ENCODE measurements around the gene MRPL48.

DNA sequence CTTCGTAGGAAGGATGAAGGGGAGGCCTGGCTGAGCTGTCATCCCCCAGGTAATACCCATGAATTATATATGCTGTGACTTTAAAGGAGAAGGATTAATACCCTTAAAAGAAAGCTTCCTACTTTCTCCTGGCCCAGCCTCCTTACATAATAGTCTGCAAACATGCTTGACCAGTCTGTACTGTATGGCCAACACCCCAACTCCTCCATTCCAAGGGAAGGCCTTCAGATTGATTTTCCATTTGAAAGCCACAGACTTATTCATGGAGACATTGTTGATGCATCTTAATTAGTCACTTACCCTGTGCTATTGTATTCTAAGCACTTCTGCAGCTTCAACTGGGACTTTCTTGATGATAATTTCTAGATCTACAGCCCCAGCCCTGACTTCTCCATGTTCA, 91.1 kb downstream of the MRPL48 start:
- TF ChIP-seq EP300 (IDR thresholded peaks at IDR 0.05; ENCODE audit: borderline replicate concordance in 1 of 2, low read depth in 2 of 2, low read length in 2 of 2) (no peak), POLR2A (IDR thresholded peaks at IDR 0.05; ENCODE audit: control extremely low read depth in 1 of 2, low read depth in 2 of 2, low read length in 2 of 2) (no peak), RNF2 (IDR thresholded peaks at IDR 0.05; ENCODE audit: borderline replicate concordance, low read depth, low read length, missing control alignments, poor library complexity, severe bottlenecking) (no peak), MAX (IDR thresholded peaks at IDR 0.05) (no peak), CREB1 (IDR thresholded peaks at IDR 0.05) (no peak), SRF (IDR thresholded peaks at IDR 0.05; ENCODE audit: low read depth, low read length) (no peak), CTCF (IDR thresholded peaks at IDR 0.05; ENCODE audit: control extremely low read depth in 1 of 3, insufficient read depth in 1 of 3, low read depth in 1 of 3, low read length in 3 of 3) (no peak), BACH1 (IDR thresholded peaks at IDR 0.05; ENCODE audit: low read length) (no peak), POLR2AphosphoS5 (IDR thresholded peaks at IDR 0.05; ENCODE audit: low read depth, low read length) (no peak), NANOG (IDR thresholded peaks at IDR 0.05; ENCODE audit: insufficient read depth, low read depth, low read length, poor library complexity, severe bottlenecking) (no peak), RAD21 (IDR thresholded peaks at IDR 0.05 in 1 of 2, conservative IDR thresholded peaks at IDR 0.05 in 1 of 2; ENCODE audit: low read depth in 2 of 2, low read length in 2 of 2) (no peak), JUN (IDR thresholded peaks at IDR 0.05; ENCODE audit: low read depth, low read length) (no peak), CEBPB (IDR thresholded peaks at IDR 0.05; ENCODE audit: low read depth, low read length) (no peak)
- TF ChIP-seq, protein P1, sequence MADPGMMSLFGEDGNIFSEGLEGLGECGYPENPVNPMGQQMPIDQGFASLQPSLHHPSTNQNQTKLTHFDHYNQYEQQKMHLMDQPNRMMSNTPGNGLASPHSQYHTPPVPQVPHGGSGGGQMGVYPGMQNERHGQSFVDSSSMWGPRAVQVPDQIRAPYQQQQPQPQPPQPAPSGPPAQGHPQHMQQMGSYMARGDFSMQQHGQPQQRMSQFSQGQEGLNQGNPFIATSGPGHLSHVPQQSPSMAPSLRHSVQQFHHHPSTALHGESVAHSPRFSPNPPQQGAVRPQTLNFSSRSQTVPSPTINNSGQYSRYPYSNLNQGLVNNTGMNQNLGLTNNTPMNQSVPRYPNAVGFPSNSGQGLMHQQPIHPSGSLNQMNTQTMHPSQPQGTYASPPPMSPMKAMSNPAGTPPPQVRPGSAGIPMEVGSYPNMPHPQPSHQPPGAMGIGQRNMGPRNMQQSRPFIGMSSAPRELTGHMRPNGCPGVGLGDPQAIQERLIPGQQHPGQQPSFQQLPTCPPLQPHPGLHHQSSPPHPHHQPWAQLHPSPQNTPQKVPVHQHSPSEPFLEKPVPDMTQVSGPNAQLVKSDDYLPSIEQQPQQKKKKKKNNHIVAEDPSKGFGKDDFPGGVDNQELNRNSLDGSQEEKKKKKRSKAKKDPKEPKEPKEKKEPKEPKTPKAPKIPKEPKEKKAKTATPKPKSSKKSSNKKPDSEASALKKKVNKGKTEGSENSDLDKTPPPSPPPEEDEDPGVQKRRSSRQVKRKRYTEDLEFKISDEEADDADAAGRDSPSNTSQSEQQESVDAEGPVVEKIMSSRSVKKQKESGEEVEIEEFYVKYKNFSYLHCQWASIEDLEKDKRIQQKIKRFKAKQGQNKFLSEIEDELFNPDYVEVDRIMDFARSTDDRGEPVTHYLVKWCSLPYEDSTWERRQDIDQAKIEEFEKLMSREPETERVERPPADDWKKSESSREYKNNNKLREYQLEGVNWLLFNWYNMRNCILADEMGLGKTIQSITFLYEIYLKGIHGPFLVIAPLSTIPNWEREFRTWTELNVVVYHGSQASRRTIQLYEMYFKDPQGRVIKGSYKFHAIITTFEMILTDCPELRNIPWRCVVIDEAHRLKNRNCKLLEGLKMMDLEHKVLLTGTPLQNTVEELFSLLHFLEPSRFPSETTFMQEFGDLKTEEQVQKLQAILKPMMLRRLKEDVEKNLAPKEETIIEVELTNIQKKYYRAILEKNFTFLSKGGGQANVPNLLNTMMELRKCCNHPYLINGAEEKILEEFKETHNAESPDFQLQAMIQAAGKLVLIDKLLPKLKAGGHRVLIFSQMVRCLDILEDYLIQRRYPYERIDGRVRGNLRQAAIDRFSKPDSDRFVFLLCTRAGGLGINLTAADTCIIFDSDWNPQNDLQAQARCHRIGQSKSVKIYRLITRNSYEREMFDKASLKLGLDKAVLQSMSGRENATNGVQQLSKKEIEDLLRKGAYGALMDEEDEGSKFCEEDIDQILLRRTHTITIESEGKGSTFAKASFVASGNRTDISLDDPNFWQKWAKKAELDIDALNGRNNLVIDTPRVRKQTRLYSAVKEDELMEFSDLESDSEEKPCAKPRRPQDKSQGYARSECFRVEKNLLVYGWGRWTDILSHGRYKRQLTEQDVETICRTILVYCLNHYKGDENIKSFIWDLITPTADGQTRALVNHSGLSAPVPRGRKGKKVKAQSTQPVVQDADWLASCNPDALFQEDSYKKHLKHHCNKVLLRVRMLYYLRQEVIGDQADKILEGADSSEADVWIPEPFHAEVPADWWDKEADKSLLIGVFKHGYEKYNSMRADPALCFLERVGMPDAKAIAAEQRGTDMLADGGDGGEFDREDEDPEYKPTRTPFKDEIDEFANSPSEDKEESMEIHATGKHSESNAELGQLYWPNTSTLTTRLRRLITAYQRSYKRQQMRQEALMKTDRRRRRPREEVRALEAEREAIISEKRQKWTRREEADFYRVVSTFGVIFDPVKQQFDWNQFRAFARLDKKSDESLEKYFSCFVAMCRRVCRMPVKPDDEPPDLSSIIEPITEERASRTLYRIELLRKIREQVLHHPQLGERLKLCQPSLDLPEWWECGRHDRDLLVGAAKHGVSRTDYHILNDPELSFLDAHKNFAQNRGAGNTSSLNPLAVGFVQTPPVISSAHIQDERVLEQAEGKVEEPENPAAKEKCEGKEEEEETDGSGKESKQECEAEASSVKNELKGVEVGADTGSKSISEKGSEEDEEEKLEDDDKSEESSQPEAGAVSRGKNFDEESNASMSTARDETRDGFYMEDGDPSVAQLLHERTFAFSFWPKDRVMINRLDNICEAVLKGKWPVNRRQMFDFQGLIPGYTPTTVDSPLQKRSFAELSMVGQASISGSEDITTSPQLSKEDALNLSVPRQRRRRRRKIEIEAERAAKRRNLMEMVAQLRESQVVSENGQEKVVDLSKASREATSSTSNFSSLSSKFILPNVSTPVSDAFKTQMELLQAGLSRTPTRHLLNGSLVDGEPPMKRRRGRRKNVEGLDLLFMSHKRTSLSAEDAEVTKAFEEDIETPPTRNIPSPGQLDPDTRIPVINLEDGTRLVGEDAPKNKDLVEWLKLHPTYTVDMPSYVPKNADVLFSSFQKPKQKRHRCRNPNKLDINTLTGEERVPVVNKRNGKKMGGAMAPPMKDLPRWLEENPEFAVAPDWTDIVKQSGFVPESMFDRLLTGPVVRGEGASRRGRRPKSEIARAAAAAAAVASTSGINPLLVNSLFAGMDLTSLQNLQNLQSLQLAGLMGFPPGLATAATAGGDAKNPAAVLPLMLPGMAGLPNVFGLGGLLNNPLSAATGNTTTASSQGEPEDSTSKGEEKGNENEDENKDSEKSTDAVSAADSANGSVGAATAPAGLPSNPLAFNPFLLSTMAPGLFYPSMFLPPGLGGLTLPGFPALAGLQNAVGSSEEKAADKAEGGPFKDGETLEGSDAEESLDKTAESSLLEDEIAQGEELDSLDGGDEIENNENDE (IDR thresholded peaks at IDR 0.05; ENCODE audit: insufficient replicate concordance, low read length) = no peak
